ENCODE measurements around the gene CUX1.

- TF ChIP-seq POLR2A (IDR thresholded peaks at IDR 0.05) (no peak), CTCF (IDR thresholded peaks at IDR 0.05) (no peak), POLR2AphosphoS5 (IDR thresholded peaks at IDR 0.05) (no peak)
These were observed 110.0 kb downstream of the CUX1 start for GRCh38 chr7:101927389-101927788.

Measured in breast epithelium (tissue), 3 donors.